B cell (primary cell): ENCODE measurements around the gene SH3GL3. TPM values are rescaled to one million over a fixed set of nuclear protein-coding genes. Genes with fewer than 3 reads are reported as not detected.

Experiments
- ATAC-seq: fragments of 200-7000 bp; cut with Tn5 transposase; one replicate; pipeline ENCODE4 v1.10.0; 2021; ENCODE audit warnings: low read depth, mild to moderate bottlenecking, moderate number of reproducible peaks, moderate library complexity
- CTCF ChIA-PET: fragments of 350-600 bp; sonication (Branson Sonifier 250); formaldehyde crosslinking; loops from one replicate; lab custom pipeline; 2021; ENCODE audit warnings: antibody characterized with exemption, inconsistent platforms; lab: Charles Lee
- POLR2A ChIA-PET: fragments of 350-600 bp; sonication (Branson Sonifier 250); formaldehyde crosslinking; loops from one replicate; lab custom pipeline; 2021; ENCODE audit warnings: antibody characterized with exemption; lab: Charles Lee
- DNase-seq: peaks from one replicate; pipeline ENCODE4 v3.0.0; 2013
- H2AFZ ChIP-seq: 2 replicates; pipeline ENCODE4 v1.6.1; 2012; ENCODE audit warnings: mild to moderate bottlenecking, low read depth, low read length; ENCODE audit not compliant: insufficient read depth, poor library complexity, severe bottlenecking
- H3K27ac ChIP-seq, 2 donors: 1 replicate in 1 of 2; 2 replicates in 1 of 2; pipeline ENCODE4 v1.5.1; 2012 to 2013; ENCODE audit warnings: low read length in 2 of 2, mild to moderate bottlenecking in 2 of 2, moderate library complexity in 1 of 2
- H3K27me3 ChIP-seq, 4 experiments: fragments of 200-600 bp in 1 of 4; sonication (generic) in 1 of 4; replicated peaks in 1 of 4; 1 replicate in 2 of 4; 2 replicates in 2 of 4; pipeline versions ENCODE4 v1.6.1 to v1.7.0; 2013 to 2016; ENCODE audit warnings: low read length in 3 of 4, mild to moderate bottlenecking in 2 of 4, mixed read lengths in 1 of 4, moderate library complexity in 1 of 4; ENCODE audit not compliant: insufficient read depth in 4 of 4, control insufficient read depth in 3 of 4; ENCODE audit errors: control extremely low read depth in 1 of 4
- H3K36me3 ChIP-seq, 2 experiments: replicated peaks in 1 of 2; 1 replicate in 1 of 2; 2 replicates in 1 of 2; pipeline versions ENCODE4 v1.6.1 to v1.7.1; 2013; ENCODE audit warnings: low read length in 1 of 2; ENCODE audit not compliant: insufficient read depth in 2 of 2, control insufficient read depth in 1 of 2; ENCODE audit errors: control extremely low read depth in 1 of 2, extremely low read depth in 1 of 2
- H3K4me1 ChIP-seq, 2 donors: fragments of 200-600 bp in 1 of 2; sonication (generic) in 1 of 2; 1 replicate in 1 of 2; 2 replicates in 1 of 2; pipeline versions ENCODE4 v1.5.1 to v1.6.1; 2013 to 2017; ENCODE audit warnings: low read length in 2 of 2; ENCODE audit not compliant: control insufficient read depth in 2 of 2, insufficient read depth in 2 of 2
- H3K4me2 ChIP-seq: replicated peaks from 2 replicates; pipeline ENCODE3; 2012; ENCODE audit warnings: mild to moderate bottlenecking, low read depth, low read length; ENCODE audit not compliant: poor library complexity, severe bottlenecking
- H3K4me3 ChIP-seq, 5 experiments: fragments of 200-600 bp in 1 of 5; sonication (generic) in 1 of 5; 1 replicate in 3 of 5; 2 replicates in 2 of 5; pipeline versions ENCODE4 v1.5.1 to v1.7.0; 2011 to 2016; ENCODE audit warnings: low read length in 4 of 5, mild to moderate bottlenecking in 4 of 5, low read depth in 2 of 5, control low read depth in 1 of 5, moderate library complexity in 1 of 5; ENCODE audit not compliant: insufficient read depth in 1 of 5; ENCODE audit errors: control extremely low read depth in 1 of 5, extremely low read depth in 1 of 5
- H3K79me2 ChIP-seq: fragments of 200-600 bp; sonication (generic); one replicate; pipeline ENCODE4 v1.6.0; 2016; ENCODE audit warnings: low read length; ENCODE audit not compliant: control insufficient read depth, insufficient read depth
- H3K9ac ChIP-seq: fragments of 200-600 bp; sonication (generic); 2 replicates; pipeline ENCODE4 v1.6.1; 2017; ENCODE audit warnings: mild to moderate bottlenecking, low read length, moderate library complexity
- H3K9me3 ChIP-seq, 3 donors: one replicate each; pipeline versions ENCODE4 v1.6.1 to v1.7.1; 2013; ENCODE audit warnings: low read length in 2 of 3; ENCODE audit not compliant: control insufficient read depth in 2 of 3, insufficient read depth in 1 of 3; ENCODE audit errors: control extremely low read depth in 1 of 3
- H4K20me1 ChIP-seq: 2 replicates; pipeline ENCODE4 v1.6.0; 2012; ENCODE audit warnings: mild to moderate bottlenecking, low read length; ENCODE audit not compliant: insufficient read depth, control insufficient read depth, poor library complexity, severe bottlenecking
- H3K27ac Mint-ChIP-seq: one replicate; pipeline ENCODE4 v1.8.0; 2021; ENCODE audit warnings: mixed read lengths
- H3K27me3 Mint-ChIP-seq: one replicate; pipeline ENCODE4 v1.8.0; 2021; ENCODE audit warnings: mixed read lengths
- H3K4me1 Mint-ChIP-seq: one replicate; pipeline ENCODE4 v1.8.0; 2021; ENCODE audit warnings: mixed read lengths
- H3K4me3 Mint-ChIP-seq: one replicate; pipeline ENCODE4 v1.8.0; 2021; ENCODE audit warnings: mixed read lengths
- H3K9me3 Mint-ChIP-seq: one replicate; pipeline ENCODE4 v1.8.0; 2022; ENCODE audit warnings: mixed read lengths; ENCODE audit not compliant: insufficient read depth
- EZH2 ChIP-seq: IDR thresholded peaks from 2 replicates; pipeline ENCODE4 v1.6.1; 2012; ENCODE audit warnings: borderline replicate concordance, low read depth, mild to moderate bottlenecking, moderate library complexity, low read length; ENCODE audit not compliant: insufficient read depth, poor library complexity, severe bottlenecking
- WGBS: methylation state at CpG from one replicate; pipeline ENCODE4 v1.1.5; 2013; ENCODE audit warnings: missing lambda C conversion rate; ENCODE audit not compliant: insufficient coverage; 5-methylcytosine and 5-hydroxymethylcytosine counted together
- intact Hi-C: fragments of 100-400 bp; cut with micrococcal nuclease; formaldehyde crosslinking; loops from one replicate; pipeline ENCODE4 v1.10.0; 2022
- polyA plus RNA-seq: library from polyadenylated mRNA; depleted of rRNA; stranded (reverse); fragments of >200 nt; gene quantifications from 2 replicates; pipeline ENCODE4 v1.2.3, GENCODE V29; 2012
- total RNA-seq, 2 donors: library from RNA; stranded (reverse); fragments of 120-200 nt in 1 of 2; gene quantifications; 1 replicate in 1 of 2; 2 replicates in 1 of 2; pipeline versions ENCODE4 v1.2.3 to v1.2.4, GENCODE V29; 2013 to 2022
- TF ChIP-seq, protein P1 (sequence below): fragments of 200-600 bp; IDR thresholded peaks from one replicate; pipeline ENCODE4 v1.8.0; 2022; ENCODE audit warnings: antibody characterized with exemption, mild to moderate bottlenecking

SH3GL3 gene
- total and polyA plus RNA-seq, 2 donors (not counting 1 experiment from before 2014, with no cell fraction given) = not detected

GRCh38 chr15:83435782-83436181 is 11.4 kb upstream of the SH3GL3 start:
- intact Hi-C loops = loop anchor here (5.0 kb wide), 1 partner anchor 137 kb away; no protein-coding TSS in a partner anchor

GRCh38 chr15:83436513-83437158 is 10.5 kb upstream of the SH3GL3 start:
- no peak for ATAC-seq
- DNase-seq = no peak
- H3K27ac Mint-ChIP-seq = no peak overlapping the region
- TF ChIP-seq, protein P1, sequence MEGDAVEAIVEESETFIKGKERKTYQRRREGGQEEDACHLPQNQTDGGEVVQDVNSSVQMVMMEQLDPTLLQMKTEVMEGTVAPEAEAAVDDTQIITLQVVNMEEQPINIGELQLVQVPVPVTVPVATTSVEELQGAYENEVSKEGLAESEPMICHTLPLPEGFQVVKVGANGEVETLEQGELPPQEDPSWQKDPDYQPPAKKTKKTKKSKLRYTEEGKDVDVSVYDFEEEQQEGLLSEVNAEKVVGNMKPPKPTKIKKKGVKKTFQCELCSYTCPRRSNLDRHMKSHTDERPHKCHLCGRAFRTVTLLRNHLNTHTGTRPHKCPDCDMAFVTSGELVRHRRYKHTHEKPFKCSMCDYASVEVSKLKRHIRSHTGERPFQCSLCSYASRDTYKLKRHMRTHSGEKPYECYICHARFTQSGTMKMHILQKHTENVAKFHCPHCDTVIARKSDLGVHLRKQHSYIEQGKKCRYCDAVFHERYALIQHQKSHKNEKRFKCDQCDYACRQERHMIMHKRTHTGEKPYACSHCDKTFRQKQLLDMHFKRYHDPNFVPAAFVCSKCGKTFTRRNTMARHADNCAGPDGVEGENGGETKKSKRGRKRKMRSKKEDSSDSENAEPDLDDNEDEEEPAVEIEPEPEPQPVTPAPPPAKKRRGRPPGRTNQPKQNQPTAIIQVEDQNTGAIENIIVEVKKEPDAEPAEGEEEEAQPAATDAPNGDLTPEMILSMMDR = no peak
- no peak for TF ChIP-seq EZH2
- H3K4me3 Mint-ChIP-seq = no peak overlapping the region
- Histone ChIP-seq H2AFZ (peak overlapping the region; percentile 12), H3K27ac (no peak overlapping the region), H3K9me3 (no peaks in the 10 kb centered on the region), H3K79me2 (no peaks in the 10 kb centered on the region), H3K9ac (no peak overlapping the region), H3K27me3 (peaks cover 0 to 7% (median 1%) of the 10 kb centered on the region in 4 experiments), H3K4me2 (no peak overlapping the region), H3K4me1 (no peaks in the 10 kb centered on the region), H3K36me3 (no peaks in the 10 kb centered on the region), H3K4me3 (no peak overlapping the region), H4K20me1 (no peaks in the 10 kb centered on the region)
- no peaks in the 10 kb centered on the region for H3K9me3 Mint-ChIP-seq
- intact Hi-C loops = loop anchor here (5.0 kb wide), 1 partner anchor 136 kb away; no protein-coding TSS in a partner anchor
- 21% methylated on average over 5 of the region's 6 CpGs for WGBS
- no peaks in the 10 kb centered on the region for H3K4me1 Mint-ChIP-seq
- CTCF ChIA-PET = interaction anchor here (0.6 to 1.8 kb wide), 2 partner anchors 9 to 124 kb away, joined by 4 read pairs; no protein-coding TSS in a partner anchor
- peaks cover 21% of the 10 kb centered on the region for H3K27me3 Mint-ChIP-seq
- POLR2A ChIA-PET = no interaction called here

More at GRCh38 chr15:83435782-83436181, 11.4 kb upstream of the SH3GL3 start:
- Histone ChIP-seq H3K9me3 (no peaks in the 10 kb centered on the region), H3K36me3 (no peaks in the 10 kb centered on the region), H3K4me3 (no peak overlapping the region), H3K79me2 (no peaks in the 10 kb centered on the region), H3K9ac (no peak overlapping the region), H3K4me2 (no peak overlapping the region), H4K20me1 (no peaks in the 10 kb centered on the region), H3K4me1 (no peaks in the 10 kb centered on the region), H2AFZ (no peak overlapping the region), H3K27me3 (peaks cover 0 to 7% (median 1%) of the 10 kb centered on the region in 4 experiments), H3K27ac (no peak overlapping the region)
- ChIA-PET CTCF (interaction anchor here (1.8 kb wide), 1 partner anchor 125 kb away, joined by 4 read pairs; no protein-coding TSS in a partner anchor), POLR2A (no interaction called here)
- Mint-ChIP-seq H3K27ac (no peak overlapping the region), H3K9me3 (no peaks in the 10 kb centered on the region), H3K4me3 (no peak overlapping the region), H3K4me1 (no peaks in the 10 kb centered on the region), H3K27me3 (peaks cover 21% of the 10 kb centered on the region)
- DNase-seq = no peak
- 93% methylated on average over 7 of the region's 8 CpGs for WGBS
- TF ChIP-seq, protein P1 = no peak
- no peak for TF ChIP-seq EZH2
- no peak for ATAC-seq
